MM.1S (cell line): ENCODE results near the gene CASZ1.

Experiments
- EZH2phosphoT487 ChIP-seq: fragments of 300-600 bp; sonication (generic); IDR thresholded peaks from 2 replicates; pipeline ENCODE4 v1.6.1; 2018; ENCODE audit warnings: antibody characterized with exemption, low read length
- TF ChIP-seq, protein P1 (sequence below): fragments of 300-600 bp; sonication (generic); IDR thresholded peaks from 2 replicates; pipeline ENCODE4 v1.5.1; 2016; ENCODE audit warnings: antibody characterized with exemption, low read length, mixed read lengths

DNA sequence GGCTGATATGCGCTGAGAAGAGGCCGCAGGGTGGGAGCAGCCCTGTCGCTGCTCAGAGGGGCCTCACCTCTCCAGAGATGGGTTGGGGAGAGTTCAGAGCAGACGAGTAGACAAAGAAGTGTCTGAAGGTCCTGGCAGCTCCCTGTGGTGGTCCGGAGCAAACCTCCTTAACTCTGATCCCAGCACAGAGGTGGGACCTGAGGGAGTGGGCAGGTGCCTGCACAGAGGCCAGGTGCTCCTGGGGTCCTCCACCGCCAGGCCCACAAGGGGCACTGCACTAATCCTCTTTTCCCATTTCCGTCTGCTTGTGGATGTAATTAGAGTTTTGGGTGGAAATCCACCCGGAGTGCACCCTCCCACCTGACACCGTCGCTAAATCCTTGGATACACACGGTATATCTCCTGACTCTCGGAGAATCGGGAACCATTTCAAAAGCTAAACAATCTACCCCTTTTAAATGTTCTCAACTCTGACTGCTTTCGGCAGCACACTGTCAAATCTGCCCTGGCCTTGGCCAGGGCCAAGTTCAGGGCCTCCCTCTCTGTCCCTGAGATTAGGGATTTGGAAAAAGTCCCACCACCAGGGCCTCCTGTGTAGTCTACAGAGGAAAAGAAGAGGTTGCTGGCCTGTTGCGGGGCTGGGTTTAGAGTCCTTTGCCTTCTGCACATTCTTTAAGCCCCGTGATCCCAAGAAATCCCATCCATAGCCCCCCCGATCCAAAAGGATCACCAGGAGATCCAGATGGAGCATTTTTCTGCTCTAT, 22.4 kb downstream of the CASZ1 start:
- TF ChIP-seq, protein P1, sequence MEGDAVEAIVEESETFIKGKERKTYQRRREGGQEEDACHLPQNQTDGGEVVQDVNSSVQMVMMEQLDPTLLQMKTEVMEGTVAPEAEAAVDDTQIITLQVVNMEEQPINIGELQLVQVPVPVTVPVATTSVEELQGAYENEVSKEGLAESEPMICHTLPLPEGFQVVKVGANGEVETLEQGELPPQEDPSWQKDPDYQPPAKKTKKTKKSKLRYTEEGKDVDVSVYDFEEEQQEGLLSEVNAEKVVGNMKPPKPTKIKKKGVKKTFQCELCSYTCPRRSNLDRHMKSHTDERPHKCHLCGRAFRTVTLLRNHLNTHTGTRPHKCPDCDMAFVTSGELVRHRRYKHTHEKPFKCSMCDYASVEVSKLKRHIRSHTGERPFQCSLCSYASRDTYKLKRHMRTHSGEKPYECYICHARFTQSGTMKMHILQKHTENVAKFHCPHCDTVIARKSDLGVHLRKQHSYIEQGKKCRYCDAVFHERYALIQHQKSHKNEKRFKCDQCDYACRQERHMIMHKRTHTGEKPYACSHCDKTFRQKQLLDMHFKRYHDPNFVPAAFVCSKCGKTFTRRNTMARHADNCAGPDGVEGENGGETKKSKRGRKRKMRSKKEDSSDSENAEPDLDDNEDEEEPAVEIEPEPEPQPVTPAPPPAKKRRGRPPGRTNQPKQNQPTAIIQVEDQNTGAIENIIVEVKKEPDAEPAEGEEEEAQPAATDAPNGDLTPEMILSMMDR = no peak
- no peak for TF ChIP-seq EZH2phosphoT487
